Amniotic stem cell (primary cell): ENCODE results near the gene INPP5K.
"Not testable (repeated sequence)": the region's sequence is repeated elsewhere in the genome, so short reads cannot be mapped to it uniquely, and the experiment has no call there.

Experiments
- DNase-seq: peaks from one replicate; lab custom pipeline; 2025; lab: John Stamatoyannopoulos, UW

The INPP5K gene

GRCh38 chr17:1464186-1464585, 52.2 kb downstream of the INPP5K start:
- no peak for DNase-seq

- DNase-seq, result no peak
These were observed 54.0 kb downstream of the INPP5K start for GRCh38 chr17:1462164-1463112.

DNA sequence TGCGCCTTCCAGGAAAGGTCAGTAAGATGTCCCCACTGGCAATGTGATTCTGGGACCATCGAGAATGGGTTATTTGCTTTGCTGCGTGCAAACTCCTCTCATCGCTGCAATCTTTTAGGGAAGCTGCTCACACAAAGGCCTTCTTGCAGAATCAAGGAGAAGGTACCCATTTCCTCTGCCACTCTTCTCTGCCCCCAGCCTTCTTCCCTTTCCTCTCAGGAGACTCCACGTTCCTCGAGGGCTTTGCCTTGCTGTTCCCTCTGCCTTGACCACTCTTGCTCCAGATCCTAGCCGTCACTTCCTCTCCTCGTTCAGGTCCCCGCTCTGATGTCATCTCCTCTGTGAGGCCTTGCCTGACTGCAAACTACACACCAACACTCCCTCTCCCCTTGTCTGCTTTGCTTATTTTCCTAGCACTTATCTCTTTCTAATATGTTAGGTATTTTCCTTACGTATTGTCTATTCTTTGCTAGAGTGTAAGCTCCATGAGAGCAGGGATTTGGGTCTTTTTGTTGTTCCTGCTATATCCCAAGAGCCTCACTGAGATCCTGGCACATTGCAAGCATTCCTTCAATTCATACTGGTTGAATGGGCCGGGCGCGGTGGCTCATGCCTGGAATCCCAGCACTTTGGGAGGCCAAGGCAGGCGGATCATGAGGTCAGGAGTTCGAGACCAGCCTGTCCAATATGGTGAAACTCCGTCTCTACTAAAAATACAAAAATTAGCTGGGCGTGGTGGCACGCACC, 55.0 kb downstream of the INPP5K start:
- DNase-seq, result no peak

DNA sequence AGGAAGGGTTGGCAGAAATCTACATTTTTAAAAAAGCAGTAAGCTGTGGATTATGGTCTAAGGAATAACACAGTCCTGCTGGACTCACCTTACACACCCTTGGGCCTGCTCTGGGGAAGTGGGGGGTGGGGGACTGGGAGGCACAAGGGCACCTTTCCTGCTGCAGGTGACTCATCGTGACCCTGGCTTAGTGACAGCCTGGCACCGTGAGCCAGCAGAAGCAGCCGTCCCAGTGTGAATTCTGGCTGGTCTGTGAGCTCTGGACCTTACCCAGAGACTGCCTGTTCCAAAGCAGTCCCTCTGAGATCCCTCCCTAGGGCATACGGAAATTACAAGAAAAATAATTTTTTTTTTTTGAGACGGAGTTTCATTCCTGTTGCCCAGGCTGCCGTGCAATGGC, 56.2 kb downstream of the INPP5K start:
- DNase-seq, result no peak

DNA sequence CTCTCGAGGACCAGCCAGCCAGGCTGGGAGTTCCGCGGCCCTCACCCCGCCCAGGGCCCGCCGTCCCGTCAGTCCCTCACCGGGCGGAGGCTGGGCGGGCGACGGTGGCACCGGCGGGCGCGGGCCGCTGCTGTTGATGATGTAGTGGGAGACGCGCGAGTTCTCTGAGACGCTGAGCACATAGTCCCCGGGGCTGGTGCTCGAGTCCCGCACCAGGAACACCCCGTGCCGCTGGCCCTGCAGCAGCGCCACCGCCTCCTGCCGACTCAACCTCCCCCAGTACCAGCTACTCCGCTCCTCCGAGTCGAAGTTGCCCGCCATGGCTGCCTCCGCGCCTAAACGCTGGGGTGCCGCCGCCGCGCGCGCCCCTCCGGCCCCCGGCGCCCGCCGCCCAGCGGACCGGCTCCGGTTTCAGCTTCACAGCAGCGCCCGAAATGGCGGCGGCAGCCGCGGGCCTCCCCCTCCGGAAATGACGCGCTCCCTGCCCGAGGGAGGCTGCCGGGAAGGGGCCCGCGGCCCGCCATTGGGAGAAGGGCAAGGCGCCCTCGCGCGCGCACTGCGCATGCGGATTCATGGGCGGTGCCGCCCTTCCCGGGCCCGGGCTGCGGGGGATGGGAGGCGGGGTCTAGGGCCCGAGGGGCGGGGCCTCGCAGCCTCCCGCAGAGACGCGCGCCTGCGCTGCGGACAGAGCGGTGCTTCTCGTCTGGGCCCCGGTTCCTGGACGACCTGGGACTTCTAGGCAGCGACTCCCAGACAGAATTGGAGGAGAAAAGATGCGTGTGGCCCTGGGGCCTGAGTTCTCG, 60.4 kb downstream of the INPP5K start, which contains the start of gene CRK:
TSS of gene CRK (minus strand) at position 436 of the 803 bp plus-strand sequence. CDS start at position 321, 115 bp downstream.
- peak; percentile 70 for DNase-seq

- DNase-seq, result peak; percentile 60
These were observed 61.1 kb downstream of the INPP5K start for GRCh38 chr17:1455291-1455796.

- DNase-seq, result no peak
These were observed 61.9 kb downstream of the INPP5K start for GRCh38 chr17:1454541-1454940.

GRCh38 chr17:1453694-1454093, 62.7 kb downstream of the INPP5K start:
- not testable (repeated sequence) for DNase-seq

DNA sequence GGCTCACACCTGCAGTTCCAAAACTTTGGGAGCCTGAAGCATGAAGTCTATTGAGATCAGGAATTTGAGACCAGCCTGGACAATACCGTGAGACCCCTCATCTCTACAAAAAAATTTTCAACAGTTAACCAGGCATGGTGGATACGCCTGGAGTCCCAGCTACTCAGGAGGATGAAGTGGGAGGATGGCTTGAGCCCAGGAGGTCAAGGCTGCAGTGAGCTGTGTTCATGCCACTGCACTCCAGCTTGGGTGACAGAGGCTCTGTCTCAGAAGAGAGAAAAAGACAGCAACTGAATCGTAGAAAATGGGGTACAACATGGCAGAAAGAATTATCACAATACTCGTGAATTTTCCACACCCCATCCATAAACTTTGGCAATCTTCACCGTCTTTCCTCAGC, 63.6 kb downstream of the INPP5K start:
- no peak for DNase-seq

DNA sequence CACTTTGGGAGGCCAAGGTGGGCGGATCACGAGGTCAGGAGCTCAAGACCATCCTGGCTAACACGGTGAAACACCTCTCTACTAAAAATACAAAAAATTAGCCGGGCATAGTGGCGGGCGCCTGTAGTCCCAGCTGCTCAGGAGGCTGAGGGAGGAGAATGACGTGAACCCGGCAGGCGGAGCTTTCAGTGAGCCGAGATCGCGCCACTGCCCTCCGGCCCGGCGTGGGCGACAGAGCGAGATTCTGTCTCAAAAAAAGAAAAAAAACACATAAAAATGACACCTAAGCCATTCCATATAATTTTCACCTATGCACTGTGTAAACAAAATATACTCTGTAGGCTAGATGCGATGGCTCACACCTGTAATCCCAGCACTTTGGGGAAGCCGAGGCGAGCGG, 66.2 kb downstream of the INPP5K start:
- DNase-seq, result not testable (repeated sequence)

DNA sequence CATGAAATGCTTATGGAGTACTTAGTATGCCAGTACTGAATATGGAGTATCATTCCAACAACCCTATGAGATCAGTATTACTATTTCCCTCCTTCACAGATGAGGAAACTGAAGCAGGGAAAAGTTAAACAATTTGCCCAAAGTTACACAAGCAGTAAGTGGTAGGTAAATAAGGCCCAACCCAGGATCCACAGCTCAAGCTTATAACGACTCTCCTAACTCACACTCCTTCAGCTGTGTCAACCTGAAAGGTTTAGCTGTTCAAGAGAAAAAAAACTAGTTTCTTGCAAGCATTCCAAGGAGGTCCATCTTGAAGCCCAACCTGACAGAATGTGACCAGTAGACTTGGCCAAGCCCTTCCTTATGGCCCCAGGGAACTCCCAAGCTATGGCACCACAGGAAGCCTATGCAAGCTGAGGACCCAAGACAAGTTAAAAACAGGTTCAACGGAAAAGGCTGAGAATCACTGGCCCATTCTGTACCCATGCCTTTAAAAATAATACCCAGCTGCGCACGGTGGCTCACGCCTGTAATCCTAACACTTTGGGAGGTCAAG, 66.9 kb downstream of the INPP5K start:
- DNase-seq, result no peak

DNA sequence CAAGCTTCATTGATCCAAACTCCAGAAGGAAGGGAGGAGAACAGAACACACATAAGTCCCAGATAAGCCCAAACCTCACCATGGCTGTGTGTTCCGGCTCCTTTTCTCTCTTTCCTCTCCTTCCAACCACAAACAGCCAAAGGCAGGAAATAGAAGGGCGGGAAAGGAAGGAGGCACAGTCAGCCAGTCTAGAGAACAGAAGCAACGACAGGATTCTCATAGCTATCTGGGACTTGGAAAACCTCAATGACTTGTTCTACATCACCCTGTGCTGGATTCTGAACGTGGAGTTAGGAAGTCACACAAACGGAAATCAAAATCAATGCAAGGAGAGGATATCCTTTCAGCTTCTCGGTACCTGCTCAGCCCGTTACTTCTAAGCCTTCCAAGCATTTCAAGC, 69.4 kb downstream of the INPP5K start:
- DNase-seq, result no peak

- no peak for DNase-seq
These were observed 70.2 kb downstream of the INPP5K start for GRCh38 chr17:1446201-1446600.

DNA sequence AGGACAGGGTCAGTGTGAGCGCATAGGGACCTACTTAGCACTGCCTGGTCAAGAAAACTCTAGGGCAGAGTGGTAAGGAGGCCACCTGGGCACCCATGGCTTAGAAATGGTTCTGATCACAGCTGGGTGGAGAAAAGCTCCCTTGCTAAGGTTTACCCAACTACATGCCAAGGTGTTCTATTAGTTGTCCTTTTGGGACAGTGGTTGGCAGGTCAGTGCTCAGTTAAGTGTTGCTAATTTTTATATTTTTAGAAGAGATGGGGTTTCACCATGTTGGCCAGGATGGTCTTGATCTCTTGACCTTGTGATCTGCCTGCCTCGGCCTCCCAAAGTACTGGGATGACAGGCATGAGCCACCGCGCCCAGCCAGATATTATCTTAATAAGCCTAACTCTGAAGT, 70.7 kb downstream of the INPP5K start:
- not testable (repeated sequence) for DNase-seq
